Ishikawa (cell line): ENCODE data around the gene ANKRD33B.

Experiments used
- CREB1 ChIP-seq: IDR thresholded peaks from 2 replicates; pipeline ENCODE4 v1.6.1; 2012; ENCODE audit warnings: low read depth
- EGR1 ChIP-seq: IDR thresholded peaks from 2 replicates; pipeline ENCODE4 v1.6.1; 2012
- EP300 ChIP-seq: IDR thresholded peaks from 2 replicates; pipeline ENCODE4 v1.6.1; 2012; ENCODE audit warnings: borderline replicate concordance
- FOXM1 ChIP-seq: IDR thresholded peaks from 2 replicates; pipeline ENCODE4 v1.6.1; 2012; ENCODE audit warnings: low read depth, borderline replicate concordance
- RAD21 ChIP-seq: IDR thresholded peaks from 2 replicates; pipeline ENCODE4 v1.6.1; 2012; ENCODE audit warnings: low read depth
- TAF1 ChIP-seq: IDR thresholded peaks from 2 replicates; pipeline ENCODE4 v1.6.1; 2012; ENCODE audit warnings: low read depth, mild to moderate bottlenecking
- TCF12 ChIP-seq: IDR thresholded peaks from 2 replicates; pipeline ENCODE4 v1.6.1; 2012; ENCODE audit warnings: low read depth
- YY1 ChIP-seq: IDR thresholded peaks from 2 replicates; pipeline ENCODE4 v1.6.1; 2012; ENCODE audit warnings: low read depth
- TF ChIP-seq, protein P1 (sequence below): IDR thresholded peaks from 2 replicates; pipeline ENCODE4 v1.6.1; 2012
- TF ChIP-seq, protein P2 (sequence below): IDR thresholded peaks from 2 replicates; pipeline ENCODE4 v1.6.1; 2012; ENCODE audit warnings: low read depth, mild to moderate bottlenecking

DNA sequence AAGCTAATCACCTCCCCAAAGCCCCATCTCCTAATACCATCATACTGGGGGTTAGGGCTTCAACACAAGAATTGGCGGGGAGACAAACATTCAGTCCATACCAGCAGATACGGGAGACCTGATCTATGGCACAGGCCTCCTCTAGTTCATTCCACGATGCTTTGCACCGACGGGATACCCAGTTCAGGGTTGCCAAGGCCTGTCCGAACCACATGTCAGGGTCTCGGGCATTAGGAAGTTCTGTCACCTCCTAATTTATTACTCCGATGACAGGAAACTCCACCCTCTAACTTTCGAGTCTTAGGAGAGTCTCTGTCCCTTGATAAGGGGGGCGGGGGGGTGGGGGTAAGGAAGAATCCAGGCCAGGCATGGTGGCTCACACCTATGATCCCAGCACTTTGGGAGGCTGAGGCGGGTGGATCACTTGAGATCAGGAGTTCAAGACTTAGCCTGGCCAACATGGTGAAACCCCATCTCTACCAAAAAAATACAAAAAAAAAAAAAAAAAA, 23.8 kb upstream of the ANKRD33B start:
- TF ChIP-seq CREB1 (no peak), TAF1 (no peak), TCF12 (no peak), EGR1 (no peak), EP300 (no peak), YY1 (no peak), RAD21 (no peak), FOXM1 (no peak)
- TF ChIP-seq, protein P1, sequence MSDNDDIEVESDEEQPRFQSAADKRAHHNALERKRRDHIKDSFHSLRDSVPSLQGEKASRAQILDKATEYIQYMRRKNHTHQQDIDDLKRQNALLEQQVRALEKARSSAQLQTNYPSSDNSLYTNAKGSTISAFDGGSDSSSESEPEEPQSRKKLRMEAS = no peak
- TF ChIP-seq, protein P2, sequence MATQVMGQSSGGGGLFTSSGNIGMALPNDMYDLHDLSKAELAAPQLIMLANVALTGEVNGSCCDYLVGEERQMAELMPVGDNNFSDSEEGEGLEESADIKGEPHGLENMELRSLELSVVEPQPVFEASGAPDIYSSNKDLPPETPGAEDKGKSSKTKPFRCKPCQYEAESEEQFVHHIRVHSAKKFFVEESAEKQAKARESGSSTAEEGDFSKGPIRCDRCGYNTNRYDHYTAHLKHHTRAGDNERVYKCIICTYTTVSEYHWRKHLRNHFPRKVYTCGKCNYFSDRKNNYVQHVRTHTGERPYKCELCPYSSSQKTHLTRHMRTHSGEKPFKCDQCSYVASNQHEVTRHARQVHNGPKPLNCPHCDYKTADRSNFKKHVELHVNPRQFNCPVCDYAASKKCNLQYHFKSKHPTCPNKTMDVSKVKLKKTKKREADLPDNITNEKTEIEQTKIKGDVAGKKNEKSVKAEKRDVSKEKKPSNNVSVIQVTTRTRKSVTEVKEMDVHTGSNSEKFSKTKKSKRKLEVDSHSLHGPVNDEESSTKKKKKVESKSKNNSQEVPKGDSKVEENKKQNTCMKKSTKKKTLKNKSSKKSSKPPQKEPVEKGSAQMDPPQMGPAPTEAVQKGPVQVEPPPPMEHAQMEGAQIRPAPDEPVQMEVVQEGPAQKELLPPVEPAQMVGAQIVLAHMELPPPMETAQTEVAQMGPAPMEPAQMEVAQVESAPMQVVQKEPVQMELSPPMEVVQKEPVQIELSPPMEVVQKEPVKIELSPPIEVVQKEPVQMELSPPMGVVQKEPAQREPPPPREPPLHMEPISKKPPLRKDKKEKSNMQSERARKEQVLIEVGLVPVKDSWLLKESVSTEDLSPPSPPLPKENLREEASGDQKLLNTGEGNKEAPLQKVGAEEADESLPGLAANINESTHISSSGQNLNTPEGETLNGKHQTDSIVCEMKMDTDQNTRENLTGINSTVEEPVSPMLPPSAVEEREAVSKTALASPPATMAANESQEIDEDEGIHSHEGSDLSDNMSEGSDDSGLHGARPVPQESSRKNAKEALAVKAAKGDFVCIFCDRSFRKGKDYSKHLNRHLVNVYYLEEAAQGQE = no peak
